AG09309 (cell line): ENCODE measurements around the gene SVEP1.
A peak's percentile ranks its signal among the peaks of the same experiment; 100 is the strongest.

ENCODE experiments used
- DNase-seq: peaks from one replicate; pipeline ENCODE4 v3.0.0-alpha.2; 2010; ENCODE audit warnings: low read depth
- H3K4me3 ChIP-seq: 2 replicates; pipeline ENCODE4 v1.5.1; 2011; ENCODE audit warnings: mild to moderate bottlenecking, low read depth, low read length, moderate library complexity; ENCODE audit not compliant: control insufficient read depth
- TF ChIP-seq, protein P1 (sequence below): IDR thresholded peaks from 2 replicates; pipeline ENCODE4 v1.5.1; 2011; ENCODE audit warnings: mild to moderate bottlenecking, low read depth, low read length, inconsistent platforms; ENCODE audit not compliant: insufficient read depth, control insufficient read depth; ENCODE audit errors: missing control alignments

Gene SVEP1

DNA sequence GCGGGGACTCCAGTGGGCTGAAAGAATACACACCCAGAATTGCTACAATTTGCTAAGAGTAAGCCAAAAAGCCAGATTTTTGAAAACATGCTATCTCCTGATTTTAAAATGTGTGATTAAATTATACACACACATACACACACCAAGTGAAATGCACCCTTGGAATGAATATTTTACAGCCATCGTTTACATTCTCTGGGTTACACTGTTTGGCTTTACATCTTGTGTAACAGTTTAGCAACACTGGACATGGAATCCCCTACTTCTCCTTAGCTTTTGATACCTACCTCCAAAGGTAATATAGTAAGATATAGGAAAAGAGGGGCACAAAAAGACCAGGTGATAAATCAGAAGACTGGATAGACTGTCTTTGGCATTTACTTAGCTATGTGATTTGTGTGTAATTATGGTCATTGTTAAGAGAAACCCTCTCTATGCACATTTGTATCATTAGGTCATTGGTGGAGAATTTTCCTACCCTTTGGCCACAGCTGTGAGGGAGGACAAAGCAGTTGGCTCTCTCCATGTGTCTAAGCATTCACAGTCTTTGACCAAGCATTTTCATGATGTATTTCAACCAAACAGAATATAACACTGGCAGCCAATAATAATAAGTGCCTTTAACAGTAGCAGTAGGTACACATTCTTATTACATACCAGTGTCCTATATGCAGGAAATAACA is 7.6 kb downstream of the SVEP1 start:
- no peak for DNase-seq

DNA sequence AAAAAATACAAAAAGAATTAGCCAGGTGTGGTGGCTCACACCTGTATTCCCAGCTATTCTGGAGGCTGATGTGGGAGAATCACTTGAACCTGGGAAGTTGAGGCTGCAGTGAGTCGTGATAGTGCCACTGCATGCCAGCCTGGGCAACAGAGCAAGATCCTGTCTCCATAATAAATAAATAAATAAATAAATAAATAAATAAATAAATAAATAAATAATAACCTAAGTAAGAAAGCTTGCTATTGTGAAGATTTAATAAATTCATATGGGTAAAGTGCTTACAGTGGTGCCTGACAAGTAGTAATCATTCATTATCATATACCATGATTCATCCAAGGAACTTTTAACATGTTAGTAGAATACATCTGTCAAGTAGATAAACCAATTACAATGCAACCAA is 13.4 kb downstream of the SVEP1 start:
- TF ChIP-seq, protein P1, sequence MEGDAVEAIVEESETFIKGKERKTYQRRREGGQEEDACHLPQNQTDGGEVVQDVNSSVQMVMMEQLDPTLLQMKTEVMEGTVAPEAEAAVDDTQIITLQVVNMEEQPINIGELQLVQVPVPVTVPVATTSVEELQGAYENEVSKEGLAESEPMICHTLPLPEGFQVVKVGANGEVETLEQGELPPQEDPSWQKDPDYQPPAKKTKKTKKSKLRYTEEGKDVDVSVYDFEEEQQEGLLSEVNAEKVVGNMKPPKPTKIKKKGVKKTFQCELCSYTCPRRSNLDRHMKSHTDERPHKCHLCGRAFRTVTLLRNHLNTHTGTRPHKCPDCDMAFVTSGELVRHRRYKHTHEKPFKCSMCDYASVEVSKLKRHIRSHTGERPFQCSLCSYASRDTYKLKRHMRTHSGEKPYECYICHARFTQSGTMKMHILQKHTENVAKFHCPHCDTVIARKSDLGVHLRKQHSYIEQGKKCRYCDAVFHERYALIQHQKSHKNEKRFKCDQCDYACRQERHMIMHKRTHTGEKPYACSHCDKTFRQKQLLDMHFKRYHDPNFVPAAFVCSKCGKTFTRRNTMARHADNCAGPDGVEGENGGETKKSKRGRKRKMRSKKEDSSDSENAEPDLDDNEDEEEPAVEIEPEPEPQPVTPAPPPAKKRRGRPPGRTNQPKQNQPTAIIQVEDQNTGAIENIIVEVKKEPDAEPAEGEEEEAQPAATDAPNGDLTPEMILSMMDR = no peak
- no peak for DNase-seq
- H3K4me3 ChIP-seq = no peak overlapping the region

More for the DNA sequence above, 7.6 kb downstream of the SVEP1 start:
- no peak overlapping the region for H3K4me3 ChIP-seq
- TF ChIP-seq, protein P1 = no peak

DNA sequence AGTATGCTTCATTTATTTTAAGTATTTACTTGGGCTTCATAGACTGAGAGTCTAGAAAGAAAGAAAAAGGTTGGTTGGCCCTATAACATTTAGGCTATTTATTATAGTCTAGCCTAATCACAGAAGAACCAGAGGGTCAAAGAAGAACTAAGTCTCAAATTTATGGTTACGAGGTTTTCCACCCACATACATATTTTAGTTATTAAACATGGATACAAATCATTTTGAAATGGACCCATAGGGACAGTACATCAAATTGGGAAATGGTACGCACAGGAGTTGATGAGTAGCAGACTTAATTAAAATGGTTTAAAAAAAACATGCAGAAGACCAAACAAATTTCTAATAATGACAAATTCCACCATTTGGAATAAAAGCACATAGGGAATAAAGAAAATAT is 17.7 kb downstream of the SVEP1 start:
- H3K4me3 ChIP-seq = no peak overlapping the region
- TF ChIP-seq, protein P1 = no peak
- no peak for DNase-seq

DNA sequence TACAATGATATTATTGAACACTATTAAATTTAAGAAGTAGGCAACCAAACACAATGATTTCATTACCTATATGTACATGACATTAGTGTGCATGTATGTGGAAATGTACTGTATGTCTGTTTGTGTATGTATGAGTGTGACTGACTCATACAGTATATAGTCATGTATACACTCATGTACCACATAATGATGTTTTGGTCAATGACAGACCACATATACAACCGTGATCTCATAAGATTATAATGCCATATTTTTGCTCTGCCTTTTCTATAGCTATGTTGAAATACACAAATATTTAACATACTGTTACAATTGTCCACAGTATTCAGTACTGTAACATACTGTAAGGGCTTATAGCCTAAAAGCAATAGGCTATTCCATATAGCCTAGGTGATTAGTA is 19.7 kb downstream of the SVEP1 start:
- DNase-seq = no peak
- no peak overlapping the region for H3K4me3 ChIP-seq
- TF ChIP-seq, protein P1 = no peak

DNA sequence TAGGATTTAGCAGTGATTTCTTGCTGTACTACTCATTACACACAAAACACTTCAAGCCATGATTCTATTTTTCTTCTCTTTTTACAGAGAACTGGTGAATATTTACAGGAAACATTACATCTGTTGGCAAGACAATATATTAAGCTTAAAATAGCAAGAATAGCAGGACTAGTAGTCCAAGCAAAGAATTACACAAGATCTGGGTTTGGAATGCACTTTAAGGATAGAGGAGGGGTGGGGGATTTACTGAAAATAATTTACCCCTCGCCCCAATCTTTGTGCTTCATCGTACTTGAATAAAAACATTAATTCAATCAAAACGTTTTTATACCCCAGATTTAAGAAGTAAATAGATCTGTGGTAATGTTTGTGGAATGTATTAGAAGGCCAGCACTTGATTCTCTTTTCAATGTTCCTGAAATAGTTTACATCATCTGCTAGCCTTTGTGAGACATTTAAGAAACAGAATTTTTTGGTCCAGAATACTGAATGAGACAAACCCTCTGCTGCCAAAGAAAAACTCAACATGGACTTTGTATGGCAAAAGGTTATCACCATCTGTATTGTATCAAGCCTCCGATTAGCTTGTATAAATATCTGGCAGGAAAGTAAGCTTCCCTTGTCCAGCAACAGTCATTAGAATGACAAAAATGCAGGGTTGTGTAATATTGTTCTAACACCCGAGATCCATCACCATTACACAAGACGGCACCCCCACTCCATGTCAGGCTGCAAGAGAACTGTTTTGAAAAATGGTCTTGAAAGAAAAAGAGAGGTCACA is 23.8 kb downstream of the SVEP1 start:
- no peak overlapping the region for H3K4me3 ChIP-seq
- TF ChIP-seq, protein P1 = no peak
- DNase-seq = peak; percentile 80

DNA sequence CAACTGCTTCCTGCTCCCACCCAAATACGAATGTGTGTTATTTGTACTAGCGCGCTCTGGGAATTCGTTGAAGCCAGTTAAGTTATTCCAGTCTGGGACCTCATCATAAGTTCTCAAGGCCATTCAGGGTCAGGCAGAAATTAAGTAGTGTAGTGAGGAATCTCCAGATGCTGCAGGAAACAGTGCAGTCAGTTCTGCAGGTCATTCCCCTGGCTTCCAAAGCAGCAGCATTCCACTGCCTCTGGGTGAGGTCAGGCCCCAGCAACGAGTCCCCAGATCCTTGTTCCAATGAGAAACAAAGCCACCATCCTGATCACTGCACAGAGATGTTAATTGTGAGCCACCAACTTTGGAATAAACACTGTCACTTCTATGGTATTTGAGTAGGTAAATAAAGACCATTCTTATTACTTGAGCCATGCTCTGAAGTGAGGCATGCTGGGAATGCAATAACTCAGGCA is 33.1 kb downstream of the SVEP1 start:
- no peak overlapping the region for H3K4me3 ChIP-seq
- TF ChIP-seq, protein P1 = no peak
- no peak for DNase-seq
